ENCODE data around the gene ATP2A1.
A peak's percentile ranks its signal among the peaks of the same experiment; 100 is the strongest.
"Not testable (repeated sequence)": the region's sequence is repeated elsewhere in the genome, so short reads cannot be mapped to it uniquely, and the experiment has no call there.

Gene ATP2A1

DNA sequence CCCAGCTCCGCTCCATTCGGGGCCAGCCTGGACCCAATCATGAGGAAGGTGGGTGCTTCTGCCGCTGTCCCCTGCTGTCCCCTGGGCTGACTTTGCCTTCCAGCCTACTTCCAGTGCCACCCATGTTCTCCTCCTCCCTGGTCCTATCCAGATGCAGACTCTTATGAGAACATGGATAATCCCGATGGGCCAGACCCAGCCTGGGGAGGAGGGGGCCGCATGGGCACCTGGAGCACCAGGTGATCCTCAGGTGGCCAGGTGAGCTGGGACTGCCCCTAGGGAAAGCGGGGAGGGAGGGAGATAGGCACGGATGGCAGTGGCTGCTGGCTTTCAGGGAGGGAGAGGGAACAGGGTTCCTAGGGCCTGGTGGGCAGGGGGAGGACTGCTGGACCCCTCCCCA lies 60.4 kb downstream of the ATP2A1 start:
- Histone ChIP-seq H3K9me3 (ENCODE audit: insufficient read depth, low read depth, low read length) (no peaks in the 10 kb centered on the region), H3K9ac (ENCODE audit: low read depth, low read length) (no peak overlapping the region), H3K27me3 (ENCODE audit: insufficient read depth, low read length) (no peaks in the 10 kb centered on the region), H3K36me3 (ENCODE audit: insufficient read depth, low read length) (no peaks in the 10 kb centered on the region), H3K4me3 (ENCODE audit: low read length) (no peak overlapping the region), H3K4me1 (ENCODE audit: insufficient read depth, low read length) (no peaks in the 10 kb centered on the region), H3K27ac (ENCODE audit: low read depth, low read length) (no peak overlapping the region)
- WGBS = 85% methylated on average over 7 of the region's 7 CpGs

DNA sequence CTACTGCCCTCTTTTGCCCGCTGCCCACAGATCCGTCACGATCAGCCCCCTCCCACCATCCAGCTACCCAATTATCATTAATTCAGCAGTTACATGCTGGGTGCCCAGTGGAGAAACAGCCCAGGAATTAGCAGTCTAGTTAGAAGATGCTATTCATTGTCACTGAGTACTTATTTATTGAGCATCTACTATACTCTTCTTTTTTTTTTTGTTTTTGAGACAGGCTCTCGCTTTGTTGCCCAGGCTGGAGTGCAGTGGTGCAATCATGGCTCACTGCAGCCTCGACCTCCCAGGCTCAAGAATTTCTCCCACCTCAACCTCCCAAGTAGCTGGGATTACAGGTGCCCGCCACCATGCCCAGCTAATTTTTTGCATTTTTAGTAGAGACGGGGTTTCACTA lies 61.5 kb downstream of the ATP2A1 start:
- WGBS = 93% methylated on average over 7 of the region's 7 CpGs
- H3K36me3 ChIP-seq (ENCODE audit: insufficient read depth, low read length); H3K27ac ChIP-seq (ENCODE audit: low read depth, low read length); H3K27me3 ChIP-seq (ENCODE audit: insufficient read depth, low read length); H3K9me3 ChIP-seq (ENCODE audit: insufficient read depth, low read depth, low read length); H3K4me3 ChIP-seq (ENCODE audit: low read length); H3K9ac ChIP-seq (ENCODE audit: low read depth, low read length); H3K4me1 ChIP-seq (ENCODE audit: insufficient read depth, low read length): not testable (repeated sequence)

DNA sequence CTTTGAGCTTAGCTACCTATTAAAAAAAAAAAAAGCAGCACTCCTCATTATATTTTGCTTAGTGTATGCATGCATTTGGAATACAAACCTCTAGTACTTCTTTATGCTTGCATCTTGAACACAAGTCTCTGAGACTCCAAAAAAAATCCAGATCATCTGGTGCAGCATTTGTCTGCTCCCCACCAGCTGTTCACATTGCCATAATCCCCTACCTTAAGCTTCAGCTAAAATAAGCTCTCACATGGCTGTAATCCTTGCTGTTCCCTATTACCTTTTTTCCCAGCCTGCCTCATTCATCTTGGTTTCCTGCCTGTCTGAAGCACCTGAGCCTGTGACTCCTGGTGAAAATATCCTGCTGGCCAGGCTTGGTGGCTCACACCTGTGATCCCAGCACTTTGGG lies 65.0 kb downstream of the ATP2A1 start:
- H3K9me3 ChIP-seq (ENCODE audit: insufficient read depth, low read depth, low read length) = no peaks in the 10 kb centered on the region

DNA sequence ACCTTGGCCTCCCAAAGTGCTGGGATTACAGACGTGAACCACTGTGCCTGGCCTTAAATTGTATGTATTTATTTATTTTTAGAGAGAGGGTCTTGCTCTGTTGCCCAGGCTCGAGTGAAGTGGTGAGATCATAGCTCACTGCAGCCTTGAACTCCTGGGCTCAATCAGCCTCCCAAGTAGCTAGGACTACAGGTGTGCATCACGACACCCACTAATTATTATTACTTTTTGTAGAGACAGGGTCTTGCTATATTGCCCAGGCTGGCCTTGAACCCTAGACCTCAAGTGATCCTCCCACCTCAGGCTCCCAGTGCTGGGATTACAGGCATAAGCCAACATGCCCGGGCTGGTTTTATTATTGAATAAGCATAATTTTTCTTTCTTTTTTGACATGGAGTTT lies 68.4 kb downstream of the ATP2A1 start:
- H3K27ac ChIP-seq (ENCODE audit: low read depth, low read length) = no peak overlapping the region
- no peaks in the 10 kb centered on the region for H3K4me1 ChIP-seq (ENCODE audit: insufficient read depth, low read length)
- no peak overlapping the region for H3K4me3 ChIP-seq (ENCODE audit: low read length)
- no peaks in the 10 kb centered on the region for H3K27me3 ChIP-seq (ENCODE audit: insufficient read depth, low read length)
- no peaks in the 10 kb centered on the region for H3K9me3 ChIP-seq (ENCODE audit: insufficient read depth, low read depth, low read length)
- 91% methylated on average over 4 of the region's 4 CpGs for WGBS
- H3K36me3 ChIP-seq (ENCODE audit: insufficient read depth, low read length) = no peaks in the 10 kb centered on the region
- no peak overlapping the region for H3K9ac ChIP-seq (ENCODE audit: low read depth, low read length)

More for the DNA sequence above, 65.0 kb downstream of the ATP2A1 start:
- Histone ChIP-seq H3K9ac (ENCODE audit: low read depth, low read length) (no peak overlapping the region), H3K4me1 (ENCODE audit: insufficient read depth, low read length) (no peaks in the 10 kb centered on the region), H3K27me3 (ENCODE audit: insufficient read depth, low read length) (no peaks in the 10 kb centered on the region), H3K4me3 (ENCODE audit: low read length) (no peak overlapping the region), H3K27ac (ENCODE audit: low read depth, low read length) (no peak overlapping the region), H3K36me3 (ENCODE audit: insufficient read depth, low read length) (no peaks in the 10 kb centered on the region)

DNA sequence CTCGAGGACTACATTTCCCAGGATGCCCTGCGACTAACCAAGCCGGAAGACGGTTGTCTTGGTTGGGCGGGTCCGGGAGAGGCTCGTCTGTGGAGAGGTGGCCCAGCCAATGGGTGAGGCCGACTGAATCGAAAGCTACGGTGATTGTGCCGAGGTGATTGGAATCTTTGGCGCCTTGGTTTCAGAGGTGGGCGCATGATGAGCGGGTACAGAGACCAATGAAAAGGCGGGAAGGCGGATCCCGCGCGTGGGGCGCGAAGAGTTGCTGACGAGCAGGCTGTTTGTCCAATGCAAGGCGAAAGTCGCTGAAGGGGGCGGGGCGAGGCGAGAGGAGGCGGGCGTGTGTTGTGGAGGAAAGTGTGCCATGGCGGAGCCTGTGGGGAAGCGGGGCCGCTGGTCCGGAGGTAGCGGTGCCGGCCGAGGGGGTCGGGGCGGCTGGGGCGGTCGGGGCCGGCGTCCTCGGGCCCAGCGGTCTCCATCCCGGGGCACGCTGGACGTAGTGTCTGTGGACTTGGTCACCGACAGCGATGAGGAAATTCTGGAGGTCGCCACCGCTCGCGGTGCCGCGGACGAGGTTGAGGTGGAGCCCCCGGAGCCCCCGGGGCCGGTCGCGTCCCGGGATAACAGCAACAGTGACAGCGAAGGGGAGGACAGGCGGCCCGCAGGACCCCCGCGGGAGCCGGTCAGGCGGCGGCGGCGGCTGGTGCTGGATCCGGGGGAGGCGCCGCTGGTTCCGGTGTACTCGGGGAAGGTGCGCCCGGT lies 72.5 kb downstream of the ATP2A1 start, which contains the start of gene NFATC2IP:
Gene NFATC2IP, plus strand, starts transcription at position 290 of the 762 bp plus-strand sequence. Its CDS starts 75 bp downstream, at position 365.
- peak within 1 kb of the TSS; percentile 83 for H3K9ac ChIP-seq (ENCODE audit: low read depth, low read length)
- H3K36me3 ChIP-seq (ENCODE audit: insufficient read depth, low read length) = peaks cover 32% of the 10 kb centered on the region
- no peaks in the 10 kb centered on the region for H3K4me1 ChIP-seq (ENCODE audit: insufficient read depth, low read length)
- WGBS = under 1% methylated on average over 79 of the region's 79 CpGs
- peak within 1 kb of the TSS; percentile 74 for H3K4me3 ChIP-seq (ENCODE audit: low read length)
- H3K27me3 ChIP-seq (ENCODE audit: insufficient read depth, low read length) = no peaks in the 10 kb centered on the region
- H3K9me3 ChIP-seq (ENCODE audit: insufficient read depth, low read depth, low read length) = no peaks in the 10 kb centered on the region
- H3K27ac ChIP-seq (ENCODE audit: low read depth, low read length) = peak within 1 kb of the TSS; percentile 80

DNA sequence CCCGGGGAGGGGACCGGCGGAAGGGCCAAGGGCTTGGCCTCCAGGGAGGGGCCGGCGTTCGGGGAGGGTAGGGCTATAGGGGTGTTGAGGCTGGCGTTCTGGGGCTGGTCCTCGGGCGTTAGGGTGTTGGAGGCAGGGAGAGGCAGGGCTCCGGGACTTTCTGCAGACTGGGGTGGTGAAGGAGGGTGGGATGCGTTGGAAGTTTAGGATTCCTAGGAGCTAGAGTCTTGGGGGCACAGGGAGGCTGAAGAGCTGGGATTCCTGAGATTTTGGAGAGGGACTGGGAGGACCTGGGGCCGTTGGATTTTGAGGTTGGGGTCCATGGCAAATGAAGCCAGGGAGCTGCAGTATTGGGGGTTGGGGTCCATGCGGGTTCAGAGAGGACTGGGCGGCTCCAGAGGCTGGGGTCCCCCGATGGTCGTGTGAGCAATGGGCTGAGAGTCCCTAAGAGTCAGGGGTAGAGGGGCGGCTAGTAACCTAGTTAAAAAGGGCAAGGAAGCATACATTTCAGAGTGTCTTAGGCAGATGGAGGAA lies 73.2 kb downstream of the ATP2A1 start:
- peaks cover 39% of the 10 kb centered on the region for H3K36me3 ChIP-seq (ENCODE audit: insufficient read depth, low read length)
- H3K9me3 ChIP-seq (ENCODE audit: insufficient read depth, low read depth, low read length) = no peaks in the 10 kb centered on the region
- peak overlapping the region; percentile 83 for H3K9ac ChIP-seq (ENCODE audit: low read depth, low read length)
- H3K4me3 ChIP-seq (ENCODE audit: low read length) = peak overlapping the region; percentile 74
- 3% methylated on average over 17 of the region's 17 CpGs for whole genome bisulfite sequencing
- peak overlapping the region; percentile 80; the same call in 1 of the 2 replicates for H3K27ac ChIP-seq (ENCODE audit: low read depth, low read length)
- no peaks in the 10 kb centered on the region for H3K27me3 ChIP-seq (ENCODE audit: insufficient read depth, low read length)
- no peaks in the 10 kb centered on the region for H3K4me1 ChIP-seq (ENCODE audit: insufficient read depth, low read length)
